SU-DHL-6 (cell line): ENCODE measurements around the gene SST.

ENCODE experiments used
- EZH2phosphoT487 ChIP-seq: fragments of 200-600 bp; sonication (generic), shearing (Covaris generic); conservative IDR thresholded peaks from 2 replicates; pipeline ENCODE4 v1.6.1; 2018; ENCODE audit warnings: mild to moderate bottlenecking, antibody characterized with exemption, low read length, moderate library complexity, mixed read lengths
- TF ChIP-seq, protein P1 (sequence below): fragments of 200-600 bp; sonication (generic); IDR thresholded peaks from one replicate; pipeline ENCODE4 v1.5.1; 2017; ENCODE audit warnings: antibody characterized with exemption, mild to moderate bottlenecking, low read length, moderate library complexity; ENCODE audit not compliant: insufficient read depth, poor library complexity, severe bottlenecking

DNA sequence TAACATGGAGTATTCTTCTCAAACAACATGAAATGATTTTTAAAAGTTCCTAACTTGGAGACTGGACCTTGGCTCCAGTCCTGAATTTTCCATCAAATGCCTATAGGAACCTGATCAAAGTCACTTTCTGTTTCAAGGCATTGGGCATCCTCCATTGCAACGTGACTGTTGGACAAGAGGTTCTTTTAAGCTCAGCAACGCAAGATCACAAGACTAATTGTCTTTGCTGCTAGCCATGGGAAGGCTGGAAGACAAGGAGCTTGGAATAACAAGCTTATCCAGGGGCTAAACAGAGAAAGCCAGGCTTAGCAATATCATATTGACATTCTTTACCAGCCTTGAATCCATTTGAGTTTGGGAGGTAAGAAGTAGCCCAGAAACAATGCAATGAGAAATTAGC, 48.3 kb downstream of the SST start:
- TF ChIP-seq, protein P1, sequence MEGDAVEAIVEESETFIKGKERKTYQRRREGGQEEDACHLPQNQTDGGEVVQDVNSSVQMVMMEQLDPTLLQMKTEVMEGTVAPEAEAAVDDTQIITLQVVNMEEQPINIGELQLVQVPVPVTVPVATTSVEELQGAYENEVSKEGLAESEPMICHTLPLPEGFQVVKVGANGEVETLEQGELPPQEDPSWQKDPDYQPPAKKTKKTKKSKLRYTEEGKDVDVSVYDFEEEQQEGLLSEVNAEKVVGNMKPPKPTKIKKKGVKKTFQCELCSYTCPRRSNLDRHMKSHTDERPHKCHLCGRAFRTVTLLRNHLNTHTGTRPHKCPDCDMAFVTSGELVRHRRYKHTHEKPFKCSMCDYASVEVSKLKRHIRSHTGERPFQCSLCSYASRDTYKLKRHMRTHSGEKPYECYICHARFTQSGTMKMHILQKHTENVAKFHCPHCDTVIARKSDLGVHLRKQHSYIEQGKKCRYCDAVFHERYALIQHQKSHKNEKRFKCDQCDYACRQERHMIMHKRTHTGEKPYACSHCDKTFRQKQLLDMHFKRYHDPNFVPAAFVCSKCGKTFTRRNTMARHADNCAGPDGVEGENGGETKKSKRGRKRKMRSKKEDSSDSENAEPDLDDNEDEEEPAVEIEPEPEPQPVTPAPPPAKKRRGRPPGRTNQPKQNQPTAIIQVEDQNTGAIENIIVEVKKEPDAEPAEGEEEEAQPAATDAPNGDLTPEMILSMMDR: no peak
- TF ChIP-seq EZH2phosphoT487: no peak
